ENCODE measurements around the gene HHAT. TPM values are rescaled to one million over a fixed set of nuclear protein-coding genes. Genes with fewer than 3 reads are reported as not detected.

The HHAT gene
- polyA plus RNA-seq, 2 donors = 1.6 to 1.8 TPM

- no peaks in the 10 kb centered on the region for H3K9me3 ChIP-seq (ENCODE audit: control insufficient read depth in 2 of 2, insufficient read depth in 1 of 2, low read depth in 1 of 2, low read length in 1 of 2)
- no peak overlapping the region for H3K4me3 ChIP-seq (ENCODE audit: low read depth in 1 of 2, low read length in 2 of 2)
- H3K36me3 ChIP-seq (ENCODE audit: control insufficient read depth in 2 of 2, insufficient read depth in 2 of 2, low read length in 1 of 2) = no peaks in the 10 kb centered on the region
- H3K27ac ChIP-seq (ENCODE audit: low read depth in 2 of 2, low read length in 1 of 2) = no peak overlapping the region
- no peaks in the 10 kb centered on the region for H3K27me3 ChIP-seq (ENCODE audit: control insufficient read depth in 1 of 2, insufficient read depth in 2 of 2, low read length in 2 of 2)
- H3K4me1 ChIP-seq (ENCODE audit: control insufficient read depth in 2 of 2, insufficient read depth in 2 of 2, low read length in 1 of 2) = peaks cover 0 to 3% of the 10 kb centered on the region in 2 donors
- WGBS, 2 donors = 63 to 70% methylated on average over 7 of the region's 7 CpGs
Measured at GRCh38 chr1:210692796-210693195, 364.1 kb downstream of the HHAT start.

- no peaks in the 10 kb centered on the region for H3K9me3 ChIP-seq (ENCODE audit: control insufficient read depth in 2 of 2, insufficient read depth in 1 of 2, low read depth in 1 of 2, low read length in 1 of 2)
- WGBS, 2 donors = 74 to 75% methylated on average over 1 of the region's 1 CpG
- no peaks in the 10 kb centered on the region for H3K27me3 ChIP-seq (ENCODE audit: control insufficient read depth in 1 of 2, insufficient read depth in 2 of 2, low read length in 2 of 2)
- H3K4me3 ChIP-seq (ENCODE audit: low read depth in 1 of 2, low read length in 2 of 2) = no peak overlapping the region
- no peaks in the 10 kb centered on the region for H3K36me3 ChIP-seq (ENCODE audit: control insufficient read depth in 2 of 2, insufficient read depth in 2 of 2, low read length in 1 of 2)
- H3K4me1 ChIP-seq (ENCODE audit: control insufficient read depth in 2 of 2, insufficient read depth in 2 of 2, low read length in 1 of 2) = peaks cover 0 to 3% of the 10 kb centered on the region in 2 donors
- no peak overlapping the region for H3K27ac ChIP-seq (ENCODE audit: low read depth in 2 of 2, low read length in 1 of 2)
Measured at GRCh38 chr1:210695026-210695425, 366.3 kb downstream of the HHAT start.

- 78 to 79% methylated on average over 1 of the region's 1 CpG for WGBS, 2 donors
Measured at GRCh38 chr1:210696709-210697108, 368.0 kb downstream of the HHAT start.

GRCh38 chr1:210697185-210697584 lies 368.5 kb downstream of the HHAT start:
- Histone ChIP-seq H3K27me3 (ENCODE audit: control insufficient read depth in 1 of 2, insufficient read depth in 2 of 2, low read length in 2 of 2) (no peaks in the 10 kb centered on the region), H3K9me3 (ENCODE audit: control insufficient read depth in 2 of 2, insufficient read depth in 1 of 2, low read depth in 1 of 2, low read length in 1 of 2) (no peaks in the 10 kb centered on the region), H3K27ac (ENCODE audit: low read depth in 2 of 2, low read length in 1 of 2) (no peak overlapping the region), H3K4me1 (ENCODE audit: control insufficient read depth in 2 of 2, insufficient read depth in 2 of 2, low read length in 1 of 2) (peaks cover 0 to 3% of the 10 kb centered on the region in 2 donors), H3K4me3 (ENCODE audit: low read depth in 1 of 2, low read length in 2 of 2) (no peak overlapping the region), H3K36me3 (ENCODE audit: control insufficient read depth in 2 of 2, insufficient read depth in 2 of 2, low read length in 1 of 2) (no peaks in the 10 kb centered on the region)
- WGBS, 2 donors = 75 to 78% methylated on average over 3 of the region's 3 CpGs

More at GRCh38 chr1:210696709-210697108, 368.0 kb downstream of the HHAT start:
- no peak overlapping the region for H3K27ac ChIP-seq (ENCODE audit: low read depth in 2 of 2, low read length in 1 of 2)
- H3K9me3 ChIP-seq (ENCODE audit: control insufficient read depth in 2 of 2, insufficient read depth in 1 of 2, low read depth in 1 of 2, low read length in 1 of 2) = no peaks in the 10 kb centered on the region
- H3K36me3 ChIP-seq (ENCODE audit: control insufficient read depth in 2 of 2, insufficient read depth in 2 of 2, low read length in 1 of 2) = no peaks in the 10 kb centered on the region
- H3K4me3 ChIP-seq (ENCODE audit: low read depth in 1 of 2, low read length in 2 of 2) = no peak overlapping the region
- peaks cover 0 to 3% of the 10 kb centered on the region in 2 donors for H3K4me1 ChIP-seq (ENCODE audit: control insufficient read depth in 2 of 2, insufficient read depth in 2 of 2, low read length in 1 of 2)
- no peaks in the 10 kb centered on the region for H3K27me3 ChIP-seq (ENCODE audit: control insufficient read depth in 1 of 2, insufficient read depth in 2 of 2, low read length in 2 of 2)

- 84 to 96% methylated on average over 5 of the region's 5 CpGs for WGBS, 2 donors
- Histone ChIP-seq H3K27ac (ENCODE audit: low read depth in 2 of 2, low read length in 1 of 2) (no peak overlapping the region), H3K36me3 (ENCODE audit: control insufficient read depth in 2 of 2, insufficient read depth in 2 of 2, low read length in 1 of 2) (no peaks in the 10 kb centered on the region), H3K4me1 (ENCODE audit: control insufficient read depth in 2 of 2, insufficient read depth in 2 of 2, low read length in 1 of 2) (peaks cover 0 to 3% of the 10 kb centered on the region in 2 donors), H3K4me3 (ENCODE audit: low read depth in 1 of 2, low read length in 2 of 2) (no peak overlapping the region), H3K9me3 (ENCODE audit: control insufficient read depth in 2 of 2, insufficient read depth in 1 of 2, low read depth in 1 of 2, low read length in 1 of 2) (no peaks in the 10 kb centered on the region), H3K27me3 (ENCODE audit: control insufficient read depth in 1 of 2, insufficient read depth in 2 of 2, low read length in 2 of 2) (no peaks in the 10 kb centered on the region)
Measured at GRCh38 chr1:210698661-210699060, 370.0 kb downstream of the HHAT start.

GRCh38 chr1:210700083-210700482 lies 371.4 kb downstream of the HHAT start:
- H3K27me3 ChIP-seq (ENCODE audit: control insufficient read depth in 1 of 2, insufficient read depth in 2 of 2, low read length in 2 of 2) = no peaks in the 10 kb centered on the region
- H3K27ac ChIP-seq (ENCODE audit: low read depth in 2 of 2, low read length in 1 of 2) = no peak overlapping the region
- H3K4me1 ChIP-seq (ENCODE audit: control insufficient read depth in 2 of 2, insufficient read depth in 2 of 2, low read length in 1 of 2) = peaks cover 0 to 3% of the 10 kb centered on the region in 2 donors
- no peaks in the 10 kb centered on the region for H3K9me3 ChIP-seq (ENCODE audit: control insufficient read depth in 2 of 2, insufficient read depth in 1 of 2, low read depth in 1 of 2, low read length in 1 of 2)
- H3K36me3 ChIP-seq (ENCODE audit: control insufficient read depth in 2 of 2, insufficient read depth in 2 of 2, low read length in 1 of 2) = no peaks in the 10 kb centered on the region
- 82 to 84% methylated on average over 1 of the region's 1 CpG for WGBS, 2 donors
- no peak overlapping the region for H3K4me3 ChIP-seq (ENCODE audit: low read depth in 1 of 2, low read length in 2 of 2)

GRCh38 chr1:210700511-210700910 lies 371.8 kb downstream of the HHAT start:
- no peaks in the 10 kb centered on the region for H3K9me3 ChIP-seq (ENCODE audit: control insufficient read depth in 2 of 2, insufficient read depth in 1 of 2, low read depth in 1 of 2, low read length in 1 of 2)
- H3K27ac ChIP-seq (ENCODE audit: low read depth in 2 of 2, low read length in 1 of 2) = no peak overlapping the region
- H3K4me1 ChIP-seq (ENCODE audit: control insufficient read depth in 2 of 2, insufficient read depth in 2 of 2, low read length in 1 of 2) = peaks cover 0 to 3% of the 10 kb centered on the region in 2 donors
- no peak overlapping the region for H3K4me3 ChIP-seq (ENCODE audit: low read depth in 1 of 2, low read length in 2 of 2)
- H3K36me3 ChIP-seq (ENCODE audit: control insufficient read depth in 2 of 2, insufficient read depth in 2 of 2, low read length in 1 of 2) = no peaks in the 10 kb centered on the region
- H3K27me3 ChIP-seq (ENCODE audit: control insufficient read depth in 1 of 2, insufficient read depth in 2 of 2, low read length in 2 of 2) = no peaks in the 10 kb centered on the region
- WGBS, 2 donors = 32 to 45% methylated on average over 2 of the region's 2 CpGs

GRCh38 chr1:210702506-210702905 lies 373.8 kb downstream of the HHAT start:
- no peak overlapping the region for H3K27ac ChIP-seq (ENCODE audit: low read depth in 2 of 2, low read length in 1 of 2)
- H3K27me3 ChIP-seq (ENCODE audit: control insufficient read depth in 1 of 2, insufficient read depth in 2 of 2, low read length in 2 of 2) = no peaks in the 10 kb centered on the region
- H3K9me3 ChIP-seq (ENCODE audit: control insufficient read depth in 2 of 2, insufficient read depth in 1 of 2, low read depth in 1 of 2, low read length in 1 of 2) = no peaks in the 10 kb centered on the region
- no peaks in the 10 kb centered on the region for H3K4me1 ChIP-seq (ENCODE audit: control insufficient read depth in 2 of 2, insufficient read depth in 2 of 2, low read length in 1 of 2)
- 94 to 98% methylated on average over 2 of the region's 2 CpGs for WGBS, 2 donors
- H3K4me3 ChIP-seq (ENCODE audit: low read depth in 1 of 2, low read length in 2 of 2) = no peak overlapping the region
- no peaks in the 10 kb centered on the region for H3K36me3 ChIP-seq (ENCODE audit: control insufficient read depth in 2 of 2, insufficient read depth in 2 of 2, low read length in 1 of 2)

- Histone ChIP-seq H3K27ac (ENCODE audit: low read depth in 2 of 2, low read length in 1 of 2) (no peak overlapping the region), H3K9me3 (ENCODE audit: control insufficient read depth in 2 of 2, insufficient read depth in 1 of 2, low read depth in 1 of 2, low read length in 1 of 2) (no peaks in the 10 kb centered on the region), H3K27me3 (ENCODE audit: control insufficient read depth in 1 of 2, insufficient read depth in 2 of 2, low read length in 2 of 2) (no peaks in the 10 kb centered on the region), H3K36me3 (ENCODE audit: control insufficient read depth in 2 of 2, insufficient read depth in 2 of 2, low read length in 1 of 2) (no peaks in the 10 kb centered on the region), H3K4me1 (ENCODE audit: control insufficient read depth in 2 of 2, insufficient read depth in 2 of 2, low read length in 1 of 2) (no peaks in the 10 kb centered on the region), H3K4me3 (ENCODE audit: low read depth in 1 of 2, low read length in 2 of 2) (no peak overlapping the region)
- WGBS, 2 donors = 77 to 81% methylated on average over 2 of the region's 2 CpGs
Measured at GRCh38 chr1:210703593-210703992, 374.9 kb downstream of the HHAT start.

GRCh38 chr1:210705086-210705485 lies 376.4 kb downstream of the HHAT start:
- no peaks in the 10 kb centered on the region for H3K4me1 ChIP-seq (ENCODE audit: control insufficient read depth in 2 of 2, insufficient read depth in 2 of 2, low read length in 1 of 2)
- H3K27ac ChIP-seq (ENCODE audit: low read depth in 2 of 2, low read length in 1 of 2) = no peak overlapping the region
- WGBS, 2 donors = 87 to 91% methylated on average over 3 of the region's 3 CpGs
- no peaks in the 10 kb centered on the region for H3K9me3 ChIP-seq (ENCODE audit: control insufficient read depth in 2 of 2, insufficient read depth in 1 of 2, low read depth in 1 of 2, low read length in 1 of 2)
- H3K4me3 ChIP-seq (ENCODE audit: low read depth in 1 of 2, low read length in 2 of 2) = no peak overlapping the region
- no peaks in the 10 kb centered on the region for H3K36me3 ChIP-seq (ENCODE audit: control insufficient read depth in 2 of 2, insufficient read depth in 2 of 2, low read length in 1 of 2)
- H3K27me3 ChIP-seq (ENCODE audit: control insufficient read depth in 1 of 2, insufficient read depth in 2 of 2, low read length in 2 of 2) = no peaks in the 10 kb centered on the region
